Breast epithelium (tissue), 4 donors: ENCODE measurements around the gene EFNA3. TPM values are rescaled to one million over a fixed set of nuclear protein-coding genes. Genes with fewer than 3 reads are reported as not detected.

Experiments
- DNase-seq, 2 donors: peaks; one replicate each; pipeline ENCODE4 v3.0.0-alpha.2; 2019; ENCODE audit warnings: low spot score in 2 of 2
- H3K27ac ChIP-seq, 2 donors: fragments of 200-600 bp; sonication (generic) in 1 of 2; one replicate each; pipeline ENCODE4 v1.5.1; 2016 to 2019; ENCODE audit warnings: mild to moderate bottlenecking in 1 of 2
- H3K27me3 ChIP-seq, 2 donors: fragments of 200-600 bp; sonication (generic) in 1 of 2; one replicate each; pipeline versions ENCODE4 v1.5.1 to v1.6.0; 2017 to 2019; ENCODE audit warnings: control low read depth in 1 of 2, mild to moderate bottlenecking in 1 of 2
- H3K36me3 ChIP-seq: fragments of 200-600 bp; one replicate; pipeline ENCODE4 v1.5.1; 2019
- H3K4me1 ChIP-seq, 2 donors: fragments of 200-600 bp; sonication (generic); one replicate each; pipeline ENCODE4 v1.5.1; 2016 to 2019; ENCODE audit warnings: control low read depth in 1 of 2
- H3K4me3 ChIP-seq, 3 donors: fragments of 200-600 bp; sonication (generic); 1 replicate in 2 of 3; 2 replicates in 1 of 3; pipeline ENCODE4 v1.5.1; 2016 to 2019; ENCODE audit warnings: mild to moderate bottlenecking in 3 of 3, moderate library complexity in 2 of 3
- H3K9me3 ChIP-seq, 2 donors: fragments of 200-600 bp; sonication (generic) in 1 of 2; one replicate each; pipeline ENCODE4 v1.5.1; 2016 to 2019; ENCODE audit warnings: control low read depth in 1 of 2
- CTCF ChIP-seq, 3 donors: fragments of 450-650 bp; IDR thresholded peaks; one replicate each; pipeline ENCODE4 v1.5.1; 2016 to 2017; ENCODE audit warnings: antibody characterized with exemption in 3 of 3, mild to moderate bottlenecking in 3 of 3, moderate library complexity in 3 of 3
- POLR2A ChIP-seq: fragments of 450-650 bp; IDR thresholded peaks from one replicate; pipeline ENCODE4 v1.6.1; 2016; ENCODE audit warnings: antibody characterized with exemption, mild to moderate bottlenecking, moderate library complexity
- POLR2AphosphoS5 ChIP-seq, 3 donors: sonication (generic); formaldehyde crosslinking; IDR thresholded peaks; one replicate each; pipeline ENCODE4 v1.6.1; 2017; ENCODE audit warnings: antibody characterized with exemption in 3 of 3
- intact Hi-C: fragments of 100-400 bp; cut with DNase I; formaldehyde crosslinking; loops from one replicate; pipeline ENCODE4 v1.15.1; 2023; ENCODE audit warnings: low total_unique reads
- total RNA-seq, 3 donors: library from RNA; depleted of rRNA; stranded (reverse); fragments of >200 nt; gene quantifications; one replicate each; pipeline ENCODE4 v1.1.0, GENCODE V29; 2016

Gene EFNA3
- total RNA-seq, 3 donors from 2014 or later = 1.6 to 7.2 (median 6.6) TPM

DNA sequence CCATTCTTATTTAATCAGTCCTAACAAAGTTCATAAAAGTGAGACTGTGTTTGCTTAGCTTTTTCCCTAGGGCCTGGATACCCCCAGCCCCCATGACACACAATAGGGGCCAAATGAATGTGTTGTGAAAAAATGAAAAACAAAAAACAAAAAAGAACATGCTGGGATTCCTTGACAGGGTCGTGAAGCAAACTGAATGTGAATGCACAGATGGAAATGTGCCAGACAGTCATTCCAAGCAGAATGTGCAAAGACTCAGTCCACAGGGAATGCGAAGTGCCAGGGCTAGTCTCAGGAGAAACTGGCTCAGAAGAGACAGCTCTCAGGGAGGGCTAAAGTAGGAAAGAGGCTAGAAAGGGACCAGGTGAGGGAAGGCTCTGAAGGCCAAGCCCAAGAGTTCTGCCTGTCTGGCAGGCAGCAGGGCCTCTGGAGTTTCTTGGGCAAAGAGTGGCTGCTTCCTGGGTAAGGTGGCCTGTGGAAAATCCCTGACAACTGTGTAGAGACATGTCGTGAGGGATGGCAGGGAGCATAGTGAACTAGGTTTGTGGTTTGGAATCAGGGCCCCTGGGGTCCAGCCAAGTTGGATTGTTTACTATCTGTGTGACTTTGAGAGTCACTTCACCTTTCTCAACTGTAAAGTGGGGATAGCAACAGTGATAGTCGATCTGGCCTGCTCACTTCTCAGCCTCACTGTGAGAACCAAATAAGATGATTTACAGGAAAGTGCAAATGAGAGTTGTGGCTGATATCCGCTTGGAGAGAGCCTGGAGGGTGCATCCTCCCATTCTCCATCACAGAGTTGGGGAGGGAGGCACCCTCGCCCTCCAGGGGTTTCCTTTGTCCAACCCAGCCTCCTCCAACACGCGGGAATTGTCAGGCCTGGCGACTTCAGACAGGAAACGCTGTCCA, 28.7 kb upstream of the EFNA3 start:
- H3K27ac ChIP-seq = peak overlapping the region; percentile 90 to 92
- no peaks in the 10 kb centered on the region for H3K36me3 ChIP-seq
- intact Hi-C loops = loop anchor here (5.0 kb wide), 1 partner anchor 33 kb away; no protein-coding TSS in a partner anchor
- peaks cover 6 to 15% of the 10 kb centered on the region in 2 donors for H3K4me1 ChIP-seq
- DNase-seq = peak in 1 of 2 donors; percentile 43
- H3K27me3 ChIP-seq = no peaks in the 10 kb centered on the region
- peak overlapping the region; percentile 77 to 87 (median 80) for H3K4me3 ChIP-seq
- H3K9me3 ChIP-seq = no peaks in the 10 kb centered on the region
- TF ChIP-seq POLR2A = no peak
- TF ChIP-seq CTCF (IDR thresholded peaks at IDR 0.05) = no peak
- no peak for TF ChIP-seq POLR2AphosphoS5 (IDR thresholded peaks at IDR 0.05)

DNA sequence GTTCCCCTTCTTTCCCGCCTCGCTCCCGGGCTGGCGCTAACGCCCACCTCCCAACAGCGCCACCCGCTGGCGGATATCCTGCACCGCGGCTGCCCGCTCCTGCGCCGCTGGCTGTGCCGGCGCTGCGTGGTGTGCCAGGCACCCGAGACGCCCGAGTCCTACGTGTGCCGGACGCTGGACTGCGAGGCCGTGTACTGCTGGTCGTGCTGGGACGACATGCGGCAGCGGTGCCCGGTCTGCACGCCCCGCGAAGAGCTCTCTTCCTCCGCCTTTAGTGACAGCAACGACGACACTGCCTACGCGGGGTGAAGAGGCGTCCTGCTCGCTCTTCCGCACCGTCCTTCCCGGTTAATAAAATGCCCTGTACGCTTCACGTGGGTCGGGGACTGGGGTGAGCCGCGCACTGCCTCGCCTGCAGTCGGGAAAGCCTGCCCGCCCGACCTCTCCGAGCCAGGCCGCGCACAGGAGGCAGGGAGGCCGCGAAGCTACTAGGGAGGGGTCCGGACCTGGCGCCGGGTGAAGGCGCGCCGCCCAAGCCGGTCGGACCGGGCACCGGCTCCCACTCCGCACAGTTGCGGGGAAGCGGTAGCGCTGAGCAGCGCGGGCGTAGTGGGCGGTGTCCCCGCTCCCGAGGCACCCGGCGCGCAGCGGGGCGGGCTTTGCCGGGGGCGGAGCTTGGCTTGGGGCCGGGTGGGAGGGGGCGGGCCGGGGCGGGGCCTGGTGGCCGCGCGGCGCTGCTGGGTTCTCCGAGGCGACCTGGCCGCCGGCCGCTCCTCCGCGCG, 27.9 kb upstream of the EFNA3 start, which contains the start of gene ADAM15:
ADAM15 (plus strand) TSS at position 757 of the 782 bp plus-strand sequence. CDS start 71 bp downstream, outside the sequence.
- Histone ChIP-seq H3K27me3 (no peaks in the 10 kb centered on the region), H3K4me3 (peak within 1 kb of the TSS; percentile 77 to 87 (median 80)), H3K36me3 (no peaks in the 10 kb centered on the region), H3K9me3 (no peaks in the 10 kb centered on the region), H3K27ac (peak within 1 kb of the TSS; percentile 90 to 92), H3K4me1 (peaks cover 6 to 9% of the 10 kb centered on the region in 2 donors)
- peak; percentile 70 to 84 for DNase-seq
- intact Hi-C loops = loop anchor here (5.0 kb wide), 1 partner anchor 33 kb away; no protein-coding TSS in a partner anchor
- TF ChIP-seq POLR2A = no peak
- peak; percentile 36 to 47 (median 44) for TF ChIP-seq POLR2AphosphoS5 (IDR thresholded peaks at IDR 0.05)
- TF ChIP-seq CTCF (IDR thresholded peaks at IDR 0.05) = peak; percentile 82 to 93 (median 88)

- H3K4me3 ChIP-seq = peak overlapping the region; percentile 77 to 87 (median 80)
- peaks cover 6 to 9% of the 10 kb centered on the region in 2 donors for H3K4me1 ChIP-seq
- DNase-seq = no peak
- peak overlapping the region; percentile 90 to 92 for H3K27ac ChIP-seq
- TF ChIP-seq CTCF (IDR thresholded peaks at IDR 0.05) (no peak), POLR2A (no peak), POLR2AphosphoS5 (IDR thresholded peaks at IDR 0.05) (no peak)
- H3K9me3 ChIP-seq = no peaks in the 10 kb centered on the region
- intact Hi-C loops = loop anchor here (5.0 kb wide), 1 partner anchor 34 kb away; no protein-coding TSS in a partner anchor
- H3K36me3 ChIP-seq = no peaks in the 10 kb centered on the region
- H3K27me3 ChIP-seq = no peaks in the 10 kb centered on the region
Observed at GRCh38 chr1:155051342-155051776, 27.3 kb upstream of the EFNA3 start.

DNA sequence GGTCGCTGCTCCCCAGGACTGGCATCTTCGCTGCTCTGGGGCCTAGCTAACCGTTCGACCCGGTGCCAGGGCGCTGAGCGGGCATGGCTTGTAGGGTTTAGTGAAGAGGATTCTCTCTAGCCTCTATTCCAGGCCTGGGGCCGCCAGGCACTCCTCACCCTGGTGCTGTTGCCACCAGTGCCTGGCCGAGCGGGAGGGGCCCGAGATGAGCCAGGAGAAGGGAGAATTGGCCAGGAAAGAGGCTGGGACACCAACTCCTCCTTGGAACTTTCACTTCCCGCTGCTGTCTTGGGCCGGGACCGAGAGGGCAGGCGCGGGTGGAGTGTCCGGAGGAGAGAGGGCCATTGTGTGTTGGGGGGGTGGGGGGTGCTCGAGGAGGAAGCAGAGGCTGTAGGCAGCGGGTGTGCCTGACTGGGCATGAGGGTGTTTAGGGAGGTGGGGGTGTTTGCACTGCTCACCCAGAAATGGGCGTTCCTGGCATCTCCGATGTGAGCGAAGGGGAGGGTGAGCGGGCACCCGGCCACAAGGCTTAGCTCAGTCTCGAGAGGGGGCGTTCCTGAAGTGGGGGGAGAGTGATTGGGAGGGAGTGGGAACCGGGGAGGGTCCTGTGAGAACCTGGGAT, 26.7 kb upstream of the EFNA3 start:
- H3K27ac ChIP-seq = peak overlapping the region; percentile 90 to 92
- H3K4me1 ChIP-seq = peaks cover 6 to 9% of the 10 kb centered on the region in 2 donors
- intact Hi-C loops = loop anchor here (5.0 kb wide), 1 partner anchor 35 kb away; no protein-coding TSS in a partner anchor
- peak overlapping the region; percentile 77 to 87 (median 80) for H3K4me3 ChIP-seq
- no peaks in the 10 kb centered on the region for H3K27me3 ChIP-seq
- TF ChIP-seq CTCF (IDR thresholded peaks at IDR 0.05) (no peak), POLR2A (no peak), POLR2AphosphoS5 (IDR thresholded peaks at IDR 0.05) (peak in 1 of 3 donors; percentile 3)
- no peaks in the 10 kb centered on the region for H3K36me3 ChIP-seq
- peak in 1 of 2 donors; percentile 48 for DNase-seq
- H3K9me3 ChIP-seq = no peaks in the 10 kb centered on the region
